Karpas-422 (cell line): ENCODE measurements around the gene CEACAM1. TPM values are rescaled to one million over a fixed set of nuclear protein-coding genes. Genes with fewer than 3 reads are reported as not detected.
"Not testable (repeated sequence)": the region's sequence is repeated elsewhere in the genome, so short reads cannot be mapped to it uniquely, and the experiment has no call there.

Source experiments
- DNase-seq: peaks from one replicate; pipeline ENCODE4 v3.0.0-alpha.2; 2015
- H2AFZ ChIP-seq: fragments of 200-600 bp; sonication (generic); 2 replicates; pipeline ENCODE4 v1.6.1; 2014; ENCODE audit warnings: antibody characterized with exemption, low read length, mixed read lengths
- H3K27ac ChIP-seq: fragments of 200-600 bp; sonication (generic); 2 replicates; pipeline ENCODE4 v1.5.1; 2014; ENCODE audit warnings: mild to moderate bottlenecking, low read length, moderate library complexity
- H3K27me3 ChIP-seq: fragments of 200-600 bp; sonication (generic); 2 replicates; pipeline ENCODE4 v1.6.1; 2014; ENCODE audit warnings: low read length, mixed read lengths
- H3K36me3 ChIP-seq: fragments of 200-600 bp; sonication (generic); 2 replicates; pipeline ENCODE4 v1.6.1; 2014; ENCODE audit warnings: low read length, mixed read lengths; ENCODE audit not compliant: insufficient read depth
- H3K4me1 ChIP-seq: fragments of 200-600 bp; sonication (generic); 2 replicates; pipeline ENCODE4 v1.6.1; 2014; ENCODE audit warnings: mild to moderate bottlenecking, low read length, mixed read lengths
- H3K4me2 ChIP-seq: fragments of 200-600 bp; sonication (generic); 2 replicates; pipeline ENCODE4 v1.6.1; 2014; ENCODE audit warnings: low read length, low read depth, mild to moderate bottlenecking; ENCODE audit not compliant: poor library complexity, severe bottlenecking
- H3K4me3 ChIP-seq: fragments of 200-600 bp; sonication (generic); 2 replicates; pipeline ENCODE4 v1.5.1; 2014; ENCODE audit warnings: mild to moderate bottlenecking, antibody characterized with exemption, low read length, mixed read lengths
- H3K79me2 ChIP-seq: fragments of 200-600 bp; sonication (generic); 2 replicates; pipeline ENCODE4 v1.6.1; 2014; ENCODE audit warnings: mild to moderate bottlenecking, low read length, mixed read lengths
- H3K9ac ChIP-seq: fragments of 200-600 bp; sonication (generic); 2 replicates; pipeline ENCODE4 v1.6.0; 2014; ENCODE audit warnings: low read length
- H3K9me2 ChIP-seq: fragments of 200-600 bp; sonication (generic), shearing (Covaris generic); replicated peaks from 2 replicates; pipeline ENCODE4 v1.6.0; 2014; ENCODE audit warnings: mild to moderate bottlenecking, low read length, moderate library complexity; ENCODE audit not compliant: insufficient read depth
- H3K9me3 ChIP-seq: fragments of 300-700, 200-600 bp; sonication (generic); 2 replicates; pipeline ENCODE4 v1.6.1; 2014; ENCODE audit warnings: low read length, mixed read lengths
- H4K20me1 ChIP-seq: fragments of 200-600 bp; sonication (generic); 2 replicates; pipeline ENCODE4 v1.6.1; 2014; ENCODE audit warnings: mild to moderate bottlenecking, antibody characterized with exemption, low read length, low read depth; ENCODE audit not compliant: insufficient read depth
- small RNA-seq: library from RNA; depleted of rRNA; stranded (forward); fragments of <200 nt; gene quantifications from one replicate; pipeline ENCODE3, GENCODE V24; 2014
- total RNA-seq: library from RNA; depleted of rRNA; stranded (reverse); fragments of >200 nt; shearing (Covaris generic); gene quantifications from 2 replicates; pipeline ENCODE4 v1.2.3, GENCODE V29; 2014; ENCODE audit warnings: low replicate concordance; rRNA removed

The CEACAM1 gene
- total RNA-seq, 1 experiment from 2014 or later, result 0.56 TPM

DNA sequence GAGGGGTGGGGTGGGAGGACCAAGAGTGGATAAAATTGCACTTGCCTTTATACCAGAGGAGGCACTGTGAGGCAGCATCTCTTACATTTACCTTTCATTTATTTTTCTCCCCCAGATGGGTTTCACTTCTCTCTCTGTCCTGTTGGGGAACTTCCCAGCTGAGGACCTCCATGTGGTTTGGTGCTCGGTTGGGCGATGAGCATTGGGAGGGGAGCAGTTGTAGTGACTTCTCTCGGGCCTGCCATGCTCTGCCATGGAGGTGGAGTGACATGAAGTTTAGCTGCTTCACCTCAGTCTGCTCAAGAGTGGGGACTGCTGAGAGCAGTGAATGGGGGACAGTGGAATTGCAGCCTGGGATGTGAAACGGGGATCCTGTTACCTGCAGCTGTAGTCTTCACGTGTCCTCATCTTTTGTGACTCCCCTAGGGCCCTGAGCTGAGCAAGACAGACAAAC, 62.4 kb downstream of the CEACAM1 start:
- peak overlapping the region; percentile 86 for H3K27ac ChIP-seq
- peak overlapping the region; percentile 30; the same call in 1 of the 2 replicates for H3K4me3 ChIP-seq
- no peaks in the 10 kb centered on the region for H3K79me2 ChIP-seq
- H4K20me1 ChIP-seq, result no peaks in the 10 kb centered on the region
- no peaks in the 10 kb centered on the region for H3K27me3 ChIP-seq
- peak overlapping the region; percentile 63 for H3K9ac ChIP-seq
- DNase-seq, result peak; percentile 83
- no peaks in the 10 kb centered on the region for H3K9me3 ChIP-seq
- H2AFZ ChIP-seq, result peak overlapping the region; percentile 54
- H3K4me2 ChIP-seq, result peak overlapping the region; percentile 63
- no peaks in the 10 kb centered on the region for H3K9me2 ChIP-seq
- H3K36me3 ChIP-seq, result no peaks in the 10 kb centered on the region
- H3K4me1 ChIP-seq, result peaks cover 55% of the 10 kb centered on the region

DNA sequence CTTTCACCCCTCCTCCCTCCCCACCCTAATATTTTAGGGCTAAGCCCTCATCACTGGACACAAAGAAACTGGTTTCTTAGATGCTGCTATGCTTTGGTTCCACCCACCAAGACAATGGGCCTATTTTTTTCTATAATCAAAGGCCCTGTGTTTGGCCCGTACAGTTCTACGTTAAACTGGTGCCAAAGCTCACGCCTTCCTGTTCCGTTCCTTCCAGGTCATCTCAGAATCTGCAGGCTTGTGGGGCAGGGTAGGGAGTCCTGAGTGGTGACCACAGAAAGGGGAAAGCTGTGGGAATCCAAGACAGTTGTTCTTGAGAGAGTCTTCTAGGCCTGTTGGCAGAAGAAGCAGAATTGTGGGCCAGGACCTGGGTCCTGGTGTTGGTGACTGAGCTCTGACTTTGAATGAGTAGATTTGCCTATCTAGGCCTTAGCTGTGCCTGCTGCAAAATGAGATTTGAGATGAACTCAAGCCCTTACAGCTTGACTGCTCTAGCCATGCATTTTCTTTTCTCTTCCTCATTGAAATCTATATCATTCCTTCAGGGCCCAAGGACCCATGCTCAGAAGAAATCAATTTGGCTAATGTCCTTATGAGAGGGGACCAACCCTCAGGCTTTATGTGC, 66.5 kb downstream of the CEACAM1 start:
- DNase-seq, result peak; percentile 63
- no peaks in the 10 kb centered on the region for H3K27me3 ChIP-seq
- H3K27ac ChIP-seq, result peak overlapping the region; percentile 91
- H2AFZ ChIP-seq, result peak overlapping the region; percentile 67
- H3K9me3 ChIP-seq, result no peaks in the 10 kb centered on the region
- H3K4me2 ChIP-seq, result peak overlapping the region; percentile 13
- no peaks in the 10 kb centered on the region for H3K79me2 ChIP-seq
- H3K4me3 ChIP-seq, result no peak overlapping the region
- H3K9me2 ChIP-seq, result no peaks in the 10 kb centered on the region
- H3K36me3 ChIP-seq, result no peaks in the 10 kb centered on the region
- no peaks in the 10 kb centered on the region for H4K20me1 ChIP-seq
- peak overlapping the region; percentile 53 for H3K9ac ChIP-seq
- H3K4me1 ChIP-seq, result peaks cover 44% of the 10 kb centered on the region

DNA sequence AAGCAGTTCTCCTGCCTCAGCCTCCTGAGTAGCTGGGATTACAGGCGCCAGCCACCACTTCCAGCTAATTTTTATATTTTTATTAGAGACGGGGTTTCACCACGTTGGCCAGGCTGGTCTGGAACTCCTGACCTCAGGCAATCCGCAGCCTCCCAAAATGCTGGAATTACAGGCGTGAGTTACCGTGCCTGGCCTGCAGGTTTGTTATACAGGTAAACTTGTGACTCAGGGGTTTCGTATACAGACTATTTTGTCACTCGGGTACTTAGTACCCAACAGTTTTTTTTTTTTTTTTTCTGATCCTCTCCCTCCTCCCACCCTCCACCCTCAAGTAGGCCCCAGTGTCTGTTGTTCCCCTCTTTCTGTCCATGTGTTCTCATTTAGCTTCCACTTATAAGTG, 67.0 kb downstream of the CEACAM1 start:
- H3K36me3 ChIP-seq, H3K27me3 ChIP-seq, H2AFZ ChIP-seq, H3K79me2 ChIP-seq, H3K9me3 ChIP-seq, DNase-seq, H3K9me2 ChIP-seq, H3K4me2 ChIP-seq, H4K20me1 ChIP-seq, H3K9ac ChIP-seq, H3K4me3 ChIP-seq: not testable (repeated sequence)
- H3K4me1 ChIP-seq, result peaks cover 39% of the 10 kb centered on the region
- peak overlapping the region; percentile 91 for H3K27ac ChIP-seq

DNA sequence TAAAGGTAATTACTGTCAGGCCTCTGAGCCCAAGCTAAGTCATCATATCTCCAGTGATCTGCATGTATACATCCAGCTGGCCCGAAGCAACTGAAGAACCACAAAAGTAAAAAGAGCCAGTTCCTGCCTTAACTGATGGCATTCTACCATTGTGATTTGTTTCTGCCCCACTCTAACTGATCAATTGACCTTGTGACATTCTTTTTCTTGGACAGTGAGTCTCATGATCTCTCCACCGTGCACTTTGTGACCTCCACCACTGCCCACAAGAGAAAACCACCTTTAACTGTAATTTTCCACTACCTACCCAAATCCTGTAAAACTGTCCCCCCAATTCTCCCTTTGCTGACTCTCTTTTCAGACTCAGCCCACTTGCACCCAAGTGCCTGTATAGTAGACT, 68.4 kb downstream of the CEACAM1 start:
- H3K36me3 ChIP-seq, result no peaks in the 10 kb centered on the region

More for the DNA sequence above, 68.4 kb downstream of the CEACAM1 start:
- Histone ChIP-seq H3K27ac (no peak overlapping the region), H3K9me2 (no peaks in the 10 kb centered on the region), H2AFZ (no peak overlapping the region), H4K20me1 (no peaks in the 10 kb centered on the region), H3K4me2 (no peak overlapping the region), H3K79me2 (no peaks in the 10 kb centered on the region), H3K9ac (no peak overlapping the region), H3K9me3 (no peaks in the 10 kb centered on the region), H3K4me1 (peaks cover 26% of the 10 kb centered on the region), H3K4me3 (no peak overlapping the region), H3K27me3 (no peaks in the 10 kb centered on the region)
- no peak for DNase-seq

Small RNA genes within 50 kb of the gene (small RNA-seq; reads per million reads assigned to genes)
- gene RNU4-60P, result not detected

Other genes starting within 250 kb of the CEACAM1 start
- gene PRR19, start 226.3 kb downstream of the CEACAM1 start, total RNA-seq, result 0.25 and 1.2 TPM in 2 replicates
- 66.2 and 102 TPM in 2 replicates for gene PAFAH1B3, start 225.9 kb downstream of the CEACAM1 start, total RNA-seq
- 18.7 and 30.5 TPM in 2 replicates for gene TMEM145, start 215.2 kb downstream of the CEACAM1 start, total RNA-seq
- 6.5 and 15.9 TPM in 2 replicates for gene MEGF8, start 202.8 kb downstream of the CEACAM1 start, total RNA-seq
- gene CNFN, start 138.2 kb downstream of the CEACAM1 start, total RNA-seq, result not detected in 2 replicates
- gene LIPE, start 101.1 kb downstream of the CEACAM1 start, total RNA-seq, result 16.3 and 50.6 TPM in 2 replicates
- not detected in 2 replicates for gene CXCL17, start 85.5 kb downstream of the CEACAM1 start, total RNA-seq
- not detected in 2 replicates for gene CEACAM8, start 66.4 kb upstream of the CEACAM1 start, total RNA-seq
- not detected in 2 replicates for gene PSG3, start 212.0 kb upstream of the CEACAM1 start, total RNA-seq
- not detected in 2 replicates for gene PSG8, start 237.2 kb upstream of the CEACAM1 start, total RNA-seq